HL-60/S4 (cell line): Measurements from ENCODE around the gene MRPL19.

ENCODE experiments used
- in situ Hi-C: fragments of 300-500 bp; cut with MboI; formaldehyde crosslinking; loops from 2 replicates; pipeline ENCODE4 v1.14.3; 2022; ENCODE audit warnings: low sequenced_read_pairs

MRPL19 gene

GRCh38 chr2:75720525-75720924 lies 73.9 kb downstream of the MRPL19 start:
- in situ Hi-C loops: no loop called here

GRCh38 chr2:75722687-75723086 lies 76.1 kb downstream of the MRPL19 start:
- in situ Hi-C loops: no loop called here

GRCh38 chr2:75728614-75729419 lies 82.2 kb downstream of the MRPL19 start:
- in situ Hi-C loops: no loop called here

GRCh38 chr2:75729861-75730260 lies 83.3 kb downstream of the MRPL19 start:
- in situ Hi-C loops: no loop called here

GRCh38 chr2:75736276-75736675 lies 89.7 kb downstream of the MRPL19 start:
- in situ Hi-C loops: no loop called here

GRCh38 chr2:75737961-75738360 lies 91.4 kb downstream of the MRPL19 start:
- in situ Hi-C loops: no loop called here
